Fibroblast of mammary gland (primary cell): Measurements from ENCODE around the gene PDE3B.
"Not testable (repeated sequence)": the region's sequence is repeated elsewhere in the genome, so short reads cannot be mapped to it uniquely, and the experiment has no call there.

ENCODE experiments used
- DNase-seq: peaks from one replicate; pipeline ENCODE4 v3.0.0-alpha.2; 2010; ENCODE audit warnings: low read depth
- H3K4me3 ChIP-seq: 2 replicates; pipeline ENCODE4 v1.5.1; 2011; ENCODE audit warnings: low read depth, mild to moderate bottlenecking, low read length, moderate library complexity; ENCODE audit not compliant: control insufficient read depth
- CTCF ChIP-seq: conservative IDR thresholded peaks from 2 replicates; pipeline ENCODE4 v1.5.1; 2011; ENCODE audit warnings: low read depth, low read length, inconsistent platforms; ENCODE audit not compliant: control insufficient read depth, insufficient read depth

PDE3B gene

GRCh38 chr11:14650064-14650463 is 6.5 kb downstream of the PDE3B start:
- DNase-seq, result no peak
- no peak overlapping the region for H3K4me3 ChIP-seq
- TF ChIP-seq CTCF, result no peak

- no peak for TF ChIP-seq CTCF
- DNase-seq, result no peak
- H3K4me3 ChIP-seq, result no peak overlapping the region
These were observed 9.5 kb downstream of the PDE3B start for GRCh38 chr11:14653090-14653489.

GRCh38 chr11:14655435-14655834 is 11.8 kb downstream of the PDE3B start:
- TF ChIP-seq CTCF, result no peak
- DNase-seq, result no peak
- no peak overlapping the region for H3K4me3 ChIP-seq

GRCh38 chr11:14656536-14657457 is 13.2 kb downstream of the PDE3B start:
- no peak for DNase-seq
- TF ChIP-seq CTCF, result no peak
- no peak overlapping the region for H3K4me3 ChIP-seq

- TF ChIP-seq CTCF, result no peak
These were observed 14.2 kb downstream of the PDE3B start for GRCh38 chr11:14657841-14658240.

GRCh38 chr11:14664926-14665325 is 21.3 kb downstream of the PDE3B start:
- not testable (repeated sequence) for H3K4me3 ChIP-seq, DNase-seq

More at GRCh38 chr11:14657841-14658240, 14.2 kb downstream of the PDE3B start:
- no peak for DNase-seq
- no peak overlapping the region for H3K4me3 ChIP-seq

- not testable (repeated sequence) for H3K4me3 ChIP-seq, DNase-seq
These were observed 23.7 kb downstream of the PDE3B start for GRCh38 chr11:14667329-14667728.
